ENCODE data around the gene TTC31. TPM values are rescaled to one million over a fixed set of nuclear protein-coding genes. Genes with fewer than 3 reads are reported as not detected.

The TTC31 gene
- total RNA-seq, 1 donor from 2014 or later: 20.9 TPM

DNA sequence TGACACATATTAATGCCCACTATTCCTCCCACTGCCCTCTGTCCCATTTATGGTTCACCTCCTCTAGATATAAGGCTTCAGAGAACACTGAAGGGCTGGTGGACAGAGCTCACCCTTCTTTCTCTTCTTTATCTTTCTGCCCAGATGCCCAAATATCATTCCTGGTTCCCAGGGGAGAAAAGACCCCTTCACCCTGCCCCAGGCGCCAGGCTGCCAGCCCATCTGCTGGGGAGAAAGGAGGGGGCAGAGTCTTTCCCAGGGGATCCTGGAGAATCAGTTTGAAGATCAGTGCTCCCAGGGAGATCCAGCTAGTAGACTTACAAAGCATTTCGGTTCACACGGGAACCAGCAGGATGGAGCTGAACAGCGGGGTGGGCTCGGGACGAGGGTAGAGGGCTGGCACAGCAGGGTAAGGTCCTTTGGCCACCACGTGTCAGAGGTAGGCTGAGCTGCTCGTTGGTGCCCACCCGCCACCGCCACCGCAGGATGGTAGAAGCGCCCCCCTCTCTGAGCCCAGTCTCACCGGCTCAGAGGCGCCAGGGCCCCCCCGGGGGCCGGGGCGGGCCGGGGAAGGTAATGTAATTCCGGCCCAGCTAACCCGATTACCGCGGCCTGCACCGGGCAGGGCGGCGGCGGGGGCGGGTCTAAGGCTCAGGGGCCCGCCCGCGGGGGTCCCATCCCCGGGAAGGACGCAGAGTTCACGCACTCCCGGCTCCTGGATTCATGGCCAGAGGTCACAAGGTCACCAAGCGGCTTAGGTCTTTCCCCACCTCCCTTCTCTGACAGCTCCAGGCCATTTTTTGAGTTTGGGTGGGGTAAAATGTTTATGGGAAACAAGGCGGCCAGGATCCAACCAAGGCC is 30.1 kb downstream of the TTC31 start:
- TF ChIP-seq CTCF (conservative IDR thresholded peaks at IDR 0.05; ENCODE audit: low read depth, low read length): no peak
- DNase-seq (ENCODE audit: low read depth): no peak
- no peak overlapping the region for H3K4me3 ChIP-seq (ENCODE audit: low read depth, low read length)

DNA sequence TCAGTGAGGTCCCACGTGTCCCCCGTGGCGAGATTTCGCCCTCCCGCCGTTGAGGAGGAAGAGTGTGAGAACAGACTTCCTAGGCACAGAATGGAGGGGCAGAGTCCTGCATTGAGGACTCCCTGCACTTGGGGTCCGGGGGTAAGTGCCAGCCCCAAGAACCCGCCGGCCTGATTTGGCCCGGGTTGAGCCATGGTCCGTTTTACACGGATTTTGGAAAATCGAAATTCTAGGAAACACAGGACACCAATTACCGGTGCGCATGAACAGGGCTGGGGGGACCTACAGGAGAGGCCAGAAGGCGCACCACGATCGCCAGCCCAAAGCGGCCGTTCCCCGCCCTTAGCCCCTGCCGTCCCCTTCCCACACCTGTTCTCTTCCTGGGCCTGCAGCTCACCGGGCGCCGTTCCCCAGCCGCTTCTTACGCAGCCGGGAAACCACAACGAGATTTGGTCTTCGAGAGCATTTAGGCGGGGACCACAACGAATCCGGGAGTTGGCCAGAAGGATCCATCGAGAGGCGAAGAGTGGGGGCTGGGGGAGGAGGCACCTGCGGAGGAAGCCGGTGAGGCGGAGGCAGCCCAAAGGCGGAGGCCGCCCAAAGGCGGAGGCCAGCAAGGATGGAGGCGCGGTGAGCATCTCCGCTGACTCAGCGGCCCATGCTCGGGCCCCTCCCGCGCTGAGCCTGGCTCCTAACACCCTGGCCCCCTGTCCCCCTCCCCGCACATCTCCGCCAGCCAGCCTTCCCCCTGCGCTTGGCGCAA is 30.9 kb downstream of the TTC31 start:
- no peak for DNase-seq (ENCODE audit: low read depth)
- H3K4me3 ChIP-seq (ENCODE audit: low read depth, low read length): no peak overlapping the region
- no peak for TF ChIP-seq CTCF (conservative IDR thresholded peaks at IDR 0.05; ENCODE audit: low read depth, low read length)

- H3K4me3 ChIP-seq (ENCODE audit: low read depth, low read length): no peak within 1 kb of the TSS
- no peak for DNase-seq (ENCODE audit: low read depth)
- TF ChIP-seq CTCF (conservative IDR thresholded peaks at IDR 0.05; ENCODE audit: low read depth, low read length): no peak
Observed at GRCh38 chr2:74514368-74515270, 31.7 kb downstream of the TTC31 start, which contains the start of gene TLX2. Gene TLX2 (plus strand): TSS chr2:74514450. CDS start chr2:74514807, 357 bp downstream.

DNA sequence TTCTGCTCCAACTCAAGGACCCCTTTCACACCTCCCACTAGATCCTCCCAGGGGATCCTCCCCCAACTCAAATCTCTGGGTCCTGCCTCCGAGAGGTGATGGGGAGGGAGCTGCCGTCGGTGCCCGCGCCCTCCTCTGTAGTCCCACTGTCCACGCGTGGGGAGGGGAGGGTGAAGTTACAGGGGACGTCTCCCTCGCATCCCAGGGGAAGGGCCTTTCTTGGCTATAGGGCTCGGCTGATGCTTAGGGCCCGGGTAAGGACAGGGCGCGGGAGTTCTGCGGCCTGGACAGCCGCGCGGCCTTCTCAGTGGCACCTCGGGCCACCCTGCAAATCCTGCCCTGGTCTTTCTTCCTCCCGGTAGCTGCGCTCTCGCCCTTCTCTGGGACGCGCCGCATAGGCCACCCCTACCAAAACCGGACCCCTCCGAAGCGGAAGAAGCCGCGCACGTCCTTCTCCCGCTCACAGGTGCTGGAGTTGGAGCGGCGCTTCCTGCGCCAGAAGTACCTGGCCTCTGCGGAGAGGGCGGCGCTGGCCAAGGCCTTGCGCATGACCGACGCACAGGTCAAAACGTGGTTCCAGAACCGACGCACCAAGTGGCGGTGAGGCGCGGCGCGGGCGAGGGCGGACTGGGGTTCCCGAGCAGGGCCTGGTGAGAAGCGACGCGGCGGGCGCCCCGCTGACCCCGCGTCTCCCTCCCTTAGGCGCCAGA is 32.5 kb downstream of the TTC31 start:
- no peak overlapping the region for H3K4me3 ChIP-seq (ENCODE audit: low read depth, low read length)
- TF ChIP-seq CTCF (conservative IDR thresholded peaks at IDR 0.05; ENCODE audit: low read depth, low read length): no peak
- DNase-seq (ENCODE audit: low read depth): no peak

DNA sequence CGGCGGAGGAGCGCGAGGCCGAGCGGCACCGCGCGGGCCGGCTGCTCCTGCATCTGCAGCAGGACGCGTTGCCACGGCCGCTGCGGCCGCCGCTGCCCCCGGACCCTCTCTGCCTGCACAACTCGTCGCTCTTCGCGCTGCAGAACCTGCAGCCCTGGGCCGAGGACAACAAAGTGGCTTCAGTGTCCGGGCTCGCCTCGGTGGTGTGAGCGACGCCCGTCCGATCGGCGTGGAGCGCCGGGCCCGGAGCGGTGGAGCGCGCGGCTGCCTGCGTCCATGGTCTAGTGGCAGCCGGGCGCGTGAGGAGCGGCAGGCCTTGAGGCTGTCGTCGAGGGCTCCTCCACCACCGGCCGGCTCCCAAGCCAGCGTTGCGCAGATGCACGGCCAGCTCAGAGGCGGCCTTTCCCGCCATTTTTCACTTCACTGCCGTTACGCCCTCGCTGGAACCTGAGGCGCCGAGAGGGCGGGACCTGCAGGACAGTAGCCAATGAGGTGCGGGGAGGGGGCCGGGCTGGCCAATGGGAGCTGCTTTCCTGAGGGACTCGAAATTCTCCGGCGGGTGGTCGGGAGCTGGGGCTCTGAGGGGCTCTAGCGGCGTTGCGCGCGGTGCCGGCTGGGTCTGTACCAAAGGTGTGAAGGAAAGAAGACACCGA is 33.2 kb downstream of the TTC31 start:
- TF ChIP-seq CTCF (conservative IDR thresholded peaks at IDR 0.05; ENCODE audit: low read depth, low read length): no peak
- DNase-seq (ENCODE audit: low read depth): no peak
- no peak overlapping the region for H3K4me3 ChIP-seq (ENCODE audit: low read depth, low read length)

Measured in epithelial cell of proximal tubule (primary cell).